Endodermal cell (in vitro differentiated cells): ENCODE measurements around the gene PCBD2. TPM values are rescaled to one million over a fixed set of nuclear protein-coding genes. Genes with fewer than 3 reads are reported as not detected.

Experiments used
- DNase-seq: peaks from one replicate; pipeline ENCODE4 v3.0.0-alpha.2; 2017
- H3K27ac ChIP-seq: 2 replicates; pipeline ENCODE4 v1.5.1; 2013; ENCODE audit warnings: mild to moderate bottlenecking, low read depth, low read length, moderate library complexity
- H3K27me3 ChIP-seq: 2 replicates; pipeline ENCODE4 v1.6.1; 2013; ENCODE audit warnings: mild to moderate bottlenecking, low read length, moderate library complexity; ENCODE audit not compliant: insufficient read depth, control insufficient read depth, poor library complexity, severe bottlenecking
- H3K36me3 ChIP-seq: 2 replicates; pipeline ENCODE4 v1.7.0; 2013; ENCODE audit warnings: mild to moderate bottlenecking, low read length, moderate library complexity; ENCODE audit not compliant: control insufficient read depth, insufficient read depth
- H3K4me1 ChIP-seq: one replicate; pipeline ENCODE4 v1.7.0; 2013; ENCODE audit warnings: low read length; ENCODE audit not compliant: control insufficient read depth, insufficient read depth
- H3K4me3 ChIP-seq: 2 replicates; pipeline ENCODE4 v1.5.1; 2013; ENCODE audit warnings: mild to moderate bottlenecking, low read length, moderate library complexity
- H3K9ac ChIP-seq: 2 replicates; pipeline ENCODE4 v1.6.1; 2013; ENCODE audit warnings: mild to moderate bottlenecking, low read length, moderate library complexity; ENCODE audit not compliant: poor library complexity, severe bottlenecking; ENCODE audit errors: extremely low read depth
- H3K9me3 ChIP-seq: 2 replicates; pipeline ENCODE4 v1.6.1; 2013; ENCODE audit warnings: mild to moderate bottlenecking, low read length, moderate library complexity; ENCODE audit not compliant: control insufficient read depth
- H3K27ac Mint-ChIP-seq: 2 replicates; pipeline ENCODE4 v1.8.0; 2020; ENCODE audit warnings: mixed read lengths
- H3K27me3 Mint-ChIP-seq: 2 replicates; pipeline ENCODE4 v1.8.0; 2021; ENCODE audit warnings: mild to moderate bottlenecking, mixed read lengths; ENCODE audit not compliant: insufficient read depth
- H3K36me3 Mint-ChIP-seq: 2 replicates; pipeline ENCODE4 v1.8.0; 2020; ENCODE audit warnings: low read depth, mixed read lengths
- H3K4me1 Mint-ChIP-seq: 2 replicates; pipeline ENCODE4 v1.8.0; 2020; ENCODE audit warnings: mixed read lengths
- H3K4me3 Mint-ChIP-seq: 2 replicates; pipeline ENCODE4 v1.8.0; 2020; ENCODE audit warnings: mild to moderate bottlenecking, moderate library complexity, mixed read lengths
- H3K9me3 Mint-ChIP-seq: 2 replicates; pipeline ENCODE4 v1.8.0; 2020; ENCODE audit warnings: mild to moderate bottlenecking, mixed read lengths
- CTCF ChIP-seq: fragments of 200-600 bp; sonication (generic); conservative IDR thresholded peaks from 2 replicates; pipeline ENCODE4 v1.5.0; 2021; ENCODE audit warnings: antibody characterized with exemption, mild to moderate bottlenecking
- WGBS, 2 experiments: methylation state at CpG; one replicate each; pipeline versions ENCODE4 v1.1.5 to v1.1.7; 2013; ENCODE audit warnings: missing lambda C conversion rate in 2 of 2, mixed read lengths in 1 of 2; ENCODE audit not compliant: insufficient coverage in 1 of 2, insufficient read length in 1 of 2; 5-methylcytosine and 5-hydroxymethylcytosine counted together
- total RNA-seq, 2 donors: library from RNA; stranded (reverse); fragmentation: NEBNext Ultra II Directional in 1 of 2; extraction: Animal tissue kit (Norgen Biotek cat#: 25700) in 1 of 2; gene quantifications; 2 replicates in 1 of 2; 3 replicates in 1 of 2; pipeline ENCODE4 v1.2.1, GENCODE V29; 2021

Gene PCBD2
- total RNA-seq, 2 donors from 2014 or later = 9.1 to 12.6 TPM

GRCh38 chr5:134917070-134917815, 12.3 kb downstream of the PCBD2 start:
- peak; percentile 68 for DNase-seq
- Mint-ChIP-seq H3K4me1 (no peaks in the 10 kb centered on the region), H3K9me3 (no peaks in the 10 kb centered on the region), H3K4me3 (no peak overlapping the region), H3K36me3 (peaks cover 32% of the 10 kb centered on the region), H3K27ac (no peak overlapping the region), H3K27me3 (no peaks in the 10 kb centered on the region)
- H3K4me3 ChIP-seq = no peak overlapping the region
- no peaks in the 10 kb centered on the region for H3K27me3 ChIP-seq
- WGBS, 2 experiments = 86 to 94% methylated on average over 6 to 10 of the region's 10 CpGs
- H3K9me3 ChIP-seq = no peaks in the 10 kb centered on the region
- H3K36me3 ChIP-seq = peaks cover 35% of the 10 kb centered on the region
- no peak overlapping the region for H3K9ac ChIP-seq
- peak; percentile 81 for TF ChIP-seq CTCF
- H3K4me1 ChIP-seq = no peaks in the 10 kb centered on the region
- H3K27ac ChIP-seq = no peak overlapping the region

- Mint-ChIP-seq H3K36me3 (peaks cover 35% of the 10 kb centered on the region), H3K9me3 (no peaks in the 10 kb centered on the region), H3K4me3 (no peak overlapping the region), H3K27me3 (no peaks in the 10 kb centered on the region), H3K27ac (no peak overlapping the region), H3K4me1 (no peaks in the 10 kb centered on the region)
- Histone ChIP-seq H3K36me3 (peaks cover 29% of the 10 kb centered on the region), H3K27ac (no peak overlapping the region), H3K9ac (no peak overlapping the region), H3K27me3 (no peaks in the 10 kb centered on the region), H3K4me1 (no peaks in the 10 kb centered on the region), H3K9me3 (no peaks in the 10 kb centered on the region), H3K4me3 (no peak overlapping the region)
- no peak for TF ChIP-seq CTCF
- 94 to 100% methylated on average over 3 of the region's 3 CpGs for WGBS, 2 experiments
- no peak for DNase-seq
These were observed 13.9 kb downstream of the PCBD2 start for GRCh38 chr5:134918861-134919260.

GRCh38 chr5:134920848-134921575, 16.1 kb downstream of the PCBD2 start:
- no peak overlapping the region for H3K4me3 Mint-ChIP-seq

More at GRCh38 chr5:134920848-134921575, 16.1 kb downstream of the PCBD2 start:
- Histone ChIP-seq H3K9ac (no peak overlapping the region), H3K27ac (no peak overlapping the region), H3K36me3 (peaks cover 16% of the 10 kb centered on the region), H3K4me1 (no peaks in the 10 kb centered on the region), H3K9me3 (no peaks in the 10 kb centered on the region), H3K4me3 (no peak overlapping the region), H3K27me3 (no peaks in the 10 kb centered on the region)
- Mint-ChIP-seq H3K27me3 (no peaks in the 10 kb centered on the region), H3K9me3 (no peaks in the 10 kb centered on the region), H3K36me3 (peaks cover 30% of the 10 kb centered on the region), H3K27ac (no peak overlapping the region), H3K4me1 (no peaks in the 10 kb centered on the region)
- TF ChIP-seq CTCF = no peak
- no peak for DNase-seq
- WGBS, 2 experiments = 93 to 96% methylated on average over 3 to 9 of the region's 9 CpGs
